Heart right ventricle (tissue), 16 donors: ENCODE data around the gene HERPUD1. TPM values are rescaled to one million over a fixed set of nuclear protein-coding genes. Genes with fewer than 3 reads are reported as not detected.
"Not testable (repeated sequence)": the region's sequence is repeated elsewhere in the genome, so short reads cannot be mapped to it uniquely, and the experiment has no call there.

ENCODE experiments used
- ATAC-seq, 8 donors: fragments of 200-7000 bp; cut with Tn5 transposase; one replicate each; pipeline ENCODE4 v1.9.1; 2020; ENCODE audit warnings: mild to moderate bottlenecking in 8 of 8, moderate library complexity in 8 of 8, moderate number of reproducible peaks in 1 of 8
- DNase-seq, 2 donors: peaks; one replicate each; pipeline ENCODE4 v3.0.0-alpha.2; 2020
- H3K27ac ChIP-seq, 10 donors: fragments of 200-600 bp; sonication (generic) in 2 of 10; one replicate each; pipeline versions ENCODE4 v1.5.0 to v1.8.0; 2020 to 2022; ENCODE audit warnings: mild to moderate bottlenecking in 3 of 10
- H3K27me3 ChIP-seq, 7 donors: fragments of 200-600 bp; one replicate each; pipeline ENCODE4 v1.8.0; 2021 to 2022; ENCODE audit warnings: mild to moderate bottlenecking in 2 of 7
- H3K36me3 ChIP-seq, 9 donors: fragments of 200-600 bp; sonication (generic) in 1 of 9; one replicate each; pipeline versions ENCODE4 v1.5.0 to v1.8.0; 2020 to 2022; ENCODE audit warnings: mild to moderate bottlenecking in 2 of 9
- H3K4me1 ChIP-seq, 9 donors: fragments of 200-600 bp; sonication (generic) in 1 of 9; one replicate each; pipeline versions ENCODE4 v1.5.0 to v1.8.0; 2020 to 2022; ENCODE audit warnings: mild to moderate bottlenecking in 4 of 9
- H3K4me3 ChIP-seq, 10 donors: fragments of 200-600 bp; sonication (generic) in 2 of 10; one replicate each; pipeline versions ENCODE4 v1.5.0 to v1.8.0; 2020 to 2022; ENCODE audit warnings: mild to moderate bottlenecking in 7 of 10, moderate library complexity in 2 of 10
- H3K9me3 ChIP-seq, 11 donors: fragments of 200-600 bp in 10 of 11; sonication (generic) in 2 of 11; one replicate each; pipeline versions ENCODE4 v1.5.0 to v1.8.0; 2013 to 2022; ENCODE audit warnings: mild to moderate bottlenecking in 2 of 11, control low read depth in 1 of 11, moderate library complexity in 1 of 11
- WGBS, 2 donors: extraction: QIAGEN DNeasy Blood & Tissue Kit; methylation state at CpG; one replicate each; pipeline ENCODE4 v1.1.7; 2013; ENCODE audit warnings: inconsistent platforms in 1 of 2; 5-methylcytosine and 5-hydroxymethylcytosine counted together
- intact Hi-C, 10 donors: fragments of 100-400 bp; cut with DNase I; formaldehyde crosslinking; loops; one replicate each; pipeline versions ENCODE4 v1.11.1 to v1.14.2; 2022
- polyA plus RNA-seq, 2 donors: library from polyadenylated mRNA; stranded (reverse); fragments of 200-250 nt; gene quantifications; one replicate each; pipeline ENCODE4 v1.2.3, GENCODE V29; 2013
- total RNA-seq, 10 donors: library from RNA; stranded (reverse); fragmentation: NEBNext Ultra II Directional in 3 of 10; extraction: Animal tissue kit (Norgen Biotek cat#: 25700) in 3 of 10; gene quantifications; one replicate each; pipeline versions ENCODE4 v1.2.1 to v1.2.4, GENCODE V29; 2021 to 2023
- TF ChIP-seq, protein P1 (sequence below), 9 donors: fragments of 200-600 bp; sonication (generic) in 2 of 9; IDR thresholded peaks; one replicate each; pipeline versions ENCODE4 v1.5.0 to v1.8.0; 2021 to 2022; ENCODE audit warnings: antibody characterized with exemption in 9 of 9, mild to moderate bottlenecking in 5 of 9, moderate library complexity in 1 of 9
- donor health status: Arrhythmogenic right ventricular cardiomyopathy.
- donor health status: ischemic (EF 13 %, LVEDD 7.1; RV severe dilation, severe dysfunction).
- donor health status: healthy with polysubstance abuse.
- donor health status: DM: no; HTN: yes; CAD: no.
- donor health status: DM: no; HTN: no; CAD: no.
- donor health status: ischemic (EF 25% LVEDD 6.9; RV normal size, moderate dysfunction).
- donor health status: ischemic (EF 25% LVEDD 5.7; RV mildly dilated, moderate dysfunction).
- donor health status: healthy.
- donor health status: DM: yes; HTN: yes; CAD: no.
- donor health status: Ischemic cardiomyopathy.
- donor health status: ischemic (EF 35%, LVEDD 5.7; RV mildly dilated, moderate dysfunction).
- donor health status: nonischemic (EF 11% LVEDD 7.7; RV severe dilation, severe dysfunction).
- donor health status: DM: yes; HTN: yes; CAD: no.
- donor health status: PGD.
- donor health status: ischemic (EF 29% LVEDD 5.4; RV normal size, mild dysfunction).
- donor health status: nonischemic (EF 23%, LVEDD 6.1; RV moderate dilation, normal function).

The HERPUD1 gene
- total and polyA plus RNA-seq, 12 donors: 29.6 to 175 (median 128) TPM

DNA sequence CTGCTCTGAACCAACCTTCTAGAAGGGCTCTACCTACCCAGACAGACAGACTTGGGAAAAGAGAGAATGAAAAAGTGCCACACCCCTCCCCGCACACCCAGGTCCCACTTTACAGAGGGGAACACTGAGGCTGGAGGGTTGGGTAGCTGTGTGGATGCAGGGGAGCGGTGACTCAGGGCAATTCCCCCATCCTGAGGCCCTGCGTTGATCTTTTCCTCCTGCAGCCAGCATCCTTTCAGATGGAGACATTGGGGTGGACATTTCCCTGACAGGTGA is 39.8 kb downstream of the HERPUD1 start:
- TF ChIP-seq, protein P1, sequence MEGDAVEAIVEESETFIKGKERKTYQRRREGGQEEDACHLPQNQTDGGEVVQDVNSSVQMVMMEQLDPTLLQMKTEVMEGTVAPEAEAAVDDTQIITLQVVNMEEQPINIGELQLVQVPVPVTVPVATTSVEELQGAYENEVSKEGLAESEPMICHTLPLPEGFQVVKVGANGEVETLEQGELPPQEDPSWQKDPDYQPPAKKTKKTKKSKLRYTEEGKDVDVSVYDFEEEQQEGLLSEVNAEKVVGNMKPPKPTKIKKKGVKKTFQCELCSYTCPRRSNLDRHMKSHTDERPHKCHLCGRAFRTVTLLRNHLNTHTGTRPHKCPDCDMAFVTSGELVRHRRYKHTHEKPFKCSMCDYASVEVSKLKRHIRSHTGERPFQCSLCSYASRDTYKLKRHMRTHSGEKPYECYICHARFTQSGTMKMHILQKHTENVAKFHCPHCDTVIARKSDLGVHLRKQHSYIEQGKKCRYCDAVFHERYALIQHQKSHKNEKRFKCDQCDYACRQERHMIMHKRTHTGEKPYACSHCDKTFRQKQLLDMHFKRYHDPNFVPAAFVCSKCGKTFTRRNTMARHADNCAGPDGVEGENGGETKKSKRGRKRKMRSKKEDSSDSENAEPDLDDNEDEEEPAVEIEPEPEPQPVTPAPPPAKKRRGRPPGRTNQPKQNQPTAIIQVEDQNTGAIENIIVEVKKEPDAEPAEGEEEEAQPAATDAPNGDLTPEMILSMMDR (IDR thresholded peaks at IDR 0.05): no peak
- Histone ChIP-seq H3K36me3 (no peaks in the 10 kb centered on the region), H3K4me3 (no peak overlapping the region), H3K27me3 (no peaks in the 10 kb centered on the region), H3K27ac (no peak overlapping the region), H3K9me3 (no peaks in the 10 kb centered on the region), H3K4me1 (peaks cover 0 to 43% (median under 1%) of the 10 kb centered on the region in 9 donors)
- no peak for DNase-seq
- WGBS, 2 donors: 97% methylated on average over 3 of the region's 3 CpGs
- ATAC-seq: no peak
- intact Hi-C loops: loop anchor here in 1 of 10 donors (10.0 kb wide), 1 partner anchor 73 kb away; no protein-coding TSS in a partner anchor

- peak in 2 of 8 donors; percentile 26 to 40 for ATAC-seq
- WGBS, 2 donors: 77 to 84% methylated on average over 18 of the region's 18 CpGs
- intact Hi-C loops: loop anchor here in 1 of 10 donors (10.0 kb wide), 1 partner anchor 72 kb away; no protein-coding TSS in a partner anchor
- no peaks in the 10 kb centered on the region for H3K9me3 ChIP-seq
- TF ChIP-seq, protein P1 (IDR thresholded peaks at IDR 0.05): no peak
- H3K27me3 ChIP-seq: no peaks in the 10 kb centered on the region
- peaks cover 0 to 36% (median 0%) of the 10 kb centered on the region in 9 donors for H3K4me1 ChIP-seq
- DNase-seq: no peak
- H3K27ac ChIP-seq: no peak overlapping the region
- H3K36me3 ChIP-seq: no peaks in the 10 kb centered on the region
- H3K4me3 ChIP-seq: no peak overlapping the region
These were observed 40.7 kb downstream of the HERPUD1 start for GRCh38 chr16:56972403-56973293.

DNA sequence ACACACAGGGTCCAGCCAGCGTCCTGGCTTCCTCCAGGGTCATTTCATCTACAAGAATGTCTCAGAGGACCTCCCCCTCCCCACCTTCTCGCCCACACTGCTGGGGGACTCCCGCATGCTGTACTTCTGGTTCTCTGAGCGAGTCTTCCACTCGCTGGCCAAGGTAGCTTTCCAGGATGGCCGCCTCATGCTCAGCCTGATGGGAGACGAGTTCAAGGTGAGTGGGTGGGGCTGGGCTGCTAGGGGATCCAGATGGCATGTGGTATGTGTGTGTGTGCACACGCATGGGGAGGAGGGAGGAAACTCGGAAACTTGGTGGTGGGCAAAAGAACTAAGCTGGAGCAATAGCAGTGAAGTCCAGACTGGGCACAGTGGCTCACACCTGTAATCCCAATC is 41.4 kb downstream of the HERPUD1 start:
- TF ChIP-seq, protein P1 (IDR thresholded peaks at IDR 0.05): no peak
- peaks cover 0 to 36% (median 0%) of the 10 kb centered on the region in 9 donors for H3K4me1 ChIP-seq
- WGBS, 2 donors: 89 to 90% methylated on average over 9 of the region's 9 CpGs
- H3K36me3 ChIP-seq: no peaks in the 10 kb centered on the region
- no peaks in the 10 kb centered on the region for H3K9me3 ChIP-seq
- H3K27me3 ChIP-seq: no peaks in the 10 kb centered on the region
- DNase-seq (no peak), ATAC-seq (no peak)
- H3K4me3 ChIP-seq: no peak overlapping the region
- intact Hi-C loops: loop anchor here in 1 of 10 donors (10.0 kb wide), 1 partner anchor 72 kb away; no protein-coding TSS in a partner anchor
- H3K27ac ChIP-seq: no peak overlapping the region

- not testable (repeated sequence) for H3K27ac ChIP-seq, H3K27me3 ChIP-seq, DNase-seq, H3K36me3 ChIP-seq, H3K4me3 ChIP-seq, ATAC-seq, H3K9me3 ChIP-seq
- intact Hi-C loops: loop anchor here in 2 of 10 donors (2.0 to 10.0 kb wide), 2 partner anchors 67 to 71 kb away; no protein-coding TSS in a partner anchor
- whole genome bisulfite sequencing, 2 donors: 84 to 96% methylated on average over 7 of the region's 7 CpGs
- peaks cover 0 to 33% (median 0%) of the 10 kb centered on the region in 9 donors for H3K4me1 ChIP-seq
These were observed 42.0 kb downstream of the HERPUD1 start for GRCh38 chr16:56973899-56974298.
